Measurements from ENCODE around the gene EXOG.
"Not testable (repeated sequence)": the region's sequence is repeated elsewhere in the genome, so short reads cannot be mapped to it uniquely, and the experiment has no call there.

EXOG gene

DNA sequence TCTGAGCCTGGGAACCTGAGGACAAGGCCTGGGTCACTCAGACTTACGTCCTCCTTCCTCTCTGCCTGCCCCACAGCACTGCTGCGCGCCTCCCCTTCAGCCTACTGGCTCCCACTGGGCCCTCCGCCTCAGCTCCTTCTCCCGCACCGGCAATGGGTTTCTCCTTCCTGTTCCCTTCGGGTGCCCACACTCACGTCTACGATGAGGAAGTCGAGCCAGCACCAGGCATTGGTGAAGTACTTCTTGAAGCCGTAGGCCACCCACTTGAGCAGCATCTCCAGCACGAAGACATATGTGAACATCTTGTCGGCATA, 70.0 kb downstream of the EXOG start:
- H3K4me1 ChIP-seq (ENCODE audit: insufficient read depth, poor library complexity, severe bottlenecking): no peaks in the 10 kb centered on the region
- H3K27me3 ChIP-seq (ENCODE audit: insufficient read depth, poor library complexity, severe bottlenecking): no peaks in the 10 kb centered on the region
- TF ChIP-seq, protein P1, sequence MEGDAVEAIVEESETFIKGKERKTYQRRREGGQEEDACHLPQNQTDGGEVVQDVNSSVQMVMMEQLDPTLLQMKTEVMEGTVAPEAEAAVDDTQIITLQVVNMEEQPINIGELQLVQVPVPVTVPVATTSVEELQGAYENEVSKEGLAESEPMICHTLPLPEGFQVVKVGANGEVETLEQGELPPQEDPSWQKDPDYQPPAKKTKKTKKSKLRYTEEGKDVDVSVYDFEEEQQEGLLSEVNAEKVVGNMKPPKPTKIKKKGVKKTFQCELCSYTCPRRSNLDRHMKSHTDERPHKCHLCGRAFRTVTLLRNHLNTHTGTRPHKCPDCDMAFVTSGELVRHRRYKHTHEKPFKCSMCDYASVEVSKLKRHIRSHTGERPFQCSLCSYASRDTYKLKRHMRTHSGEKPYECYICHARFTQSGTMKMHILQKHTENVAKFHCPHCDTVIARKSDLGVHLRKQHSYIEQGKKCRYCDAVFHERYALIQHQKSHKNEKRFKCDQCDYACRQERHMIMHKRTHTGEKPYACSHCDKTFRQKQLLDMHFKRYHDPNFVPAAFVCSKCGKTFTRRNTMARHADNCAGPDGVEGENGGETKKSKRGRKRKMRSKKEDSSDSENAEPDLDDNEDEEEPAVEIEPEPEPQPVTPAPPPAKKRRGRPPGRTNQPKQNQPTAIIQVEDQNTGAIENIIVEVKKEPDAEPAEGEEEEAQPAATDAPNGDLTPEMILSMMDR (IDR thresholded peaks at IDR 0.05; ENCODE audit: poor library complexity, severe bottlenecking): no peak
- no peaks in the 10 kb centered on the region for H3K36me3 ChIP-seq (ENCODE audit: low read depth)
- no peak overlapping the region for H3K27ac ChIP-seq (ENCODE audit: poor library complexity, severe bottlenecking)
- H3K4me3 ChIP-seq (ENCODE audit: severe bottlenecking): no peak overlapping the region
- DNase-seq (ENCODE audit: low spot score) (peak; percentile 39), ATAC-seq (ENCODE audit: low read depth) (no peak)
- no peaks in the 10 kb centered on the region for H3K9me3 ChIP-seq (ENCODE audit: severe bottlenecking)

DNA sequence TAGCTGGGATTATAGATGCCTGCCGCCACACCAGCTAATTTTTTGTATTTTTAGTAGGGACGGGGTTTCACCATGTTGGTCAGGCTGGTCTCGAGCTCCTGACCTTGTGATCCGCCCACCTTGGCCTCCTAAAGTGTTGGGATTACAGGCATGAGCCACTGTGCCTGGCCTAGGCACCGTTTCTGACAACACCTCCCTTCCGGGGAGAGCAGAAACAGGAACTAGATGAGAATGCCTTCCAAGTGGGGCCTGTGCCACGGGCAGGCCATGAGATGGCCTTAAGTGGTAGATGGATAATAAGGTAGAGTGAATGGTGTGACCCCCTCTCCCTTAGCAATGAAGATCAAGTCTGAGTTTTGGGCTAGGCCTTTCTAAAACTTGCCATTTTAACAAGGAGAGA, 70.7 kb downstream of the EXOG start:
- not testable (repeated sequence) for ATAC-seq (ENCODE audit: low read depth)

DNA sequence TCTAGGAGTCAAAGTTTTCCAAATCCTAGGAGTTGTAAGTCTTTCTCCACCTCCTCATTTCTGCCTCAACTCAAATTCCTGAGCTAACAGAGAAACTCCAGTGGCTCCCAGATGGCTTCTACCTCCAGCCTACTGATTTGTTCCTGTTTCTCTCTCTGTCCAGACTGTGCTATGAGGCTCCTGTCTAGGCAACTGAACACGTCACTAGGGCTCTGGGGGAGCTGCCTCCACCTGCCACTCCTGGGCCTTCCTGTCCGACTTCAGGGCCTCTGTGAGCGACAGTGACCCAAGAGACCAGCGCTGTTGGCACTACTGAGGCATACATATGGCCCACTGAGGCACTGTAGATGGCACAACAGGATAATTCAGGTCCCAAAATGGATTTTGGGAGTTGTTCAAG, 71.4 kb downstream of the EXOG start:
- H3K4me1 ChIP-seq (ENCODE audit: insufficient read depth, poor library complexity, severe bottlenecking): no peaks in the 10 kb centered on the region
- H3K27me3 ChIP-seq (ENCODE audit: insufficient read depth, poor library complexity, severe bottlenecking): no peaks in the 10 kb centered on the region
- H3K27ac ChIP-seq (ENCODE audit: poor library complexity, severe bottlenecking): no peak overlapping the region
- TF ChIP-seq, protein P1 (IDR thresholded peaks at IDR 0.05; ENCODE audit: poor library complexity, severe bottlenecking): no peak
- H3K36me3 ChIP-seq (ENCODE audit: low read depth): no peaks in the 10 kb centered on the region
- no peaks in the 10 kb centered on the region for H3K9me3 ChIP-seq (ENCODE audit: severe bottlenecking)
- ATAC-seq (ENCODE audit: low read depth) (no peak), DNase-seq (ENCODE audit: low spot score) (peak; percentile 10)
- H3K4me3 ChIP-seq (ENCODE audit: severe bottlenecking): no peak overlapping the region

More for the DNA sequence above, 70.7 kb downstream of the EXOG start:
- H3K9me3 ChIP-seq (ENCODE audit: severe bottlenecking); H3K27ac ChIP-seq (ENCODE audit: poor library complexity, severe bottlenecking); H3K4me3 ChIP-seq (ENCODE audit: severe bottlenecking); H3K4me1 ChIP-seq (ENCODE audit: insufficient read depth, poor library complexity, severe bottlenecking); H3K27me3 ChIP-seq (ENCODE audit: insufficient read depth, poor library complexity, severe bottlenecking); H3K36me3 ChIP-seq (ENCODE audit: low read depth): not testable (repeated sequence)
- peak; percentile 8 for DNase-seq (ENCODE audit: low spot score)

DNA sequence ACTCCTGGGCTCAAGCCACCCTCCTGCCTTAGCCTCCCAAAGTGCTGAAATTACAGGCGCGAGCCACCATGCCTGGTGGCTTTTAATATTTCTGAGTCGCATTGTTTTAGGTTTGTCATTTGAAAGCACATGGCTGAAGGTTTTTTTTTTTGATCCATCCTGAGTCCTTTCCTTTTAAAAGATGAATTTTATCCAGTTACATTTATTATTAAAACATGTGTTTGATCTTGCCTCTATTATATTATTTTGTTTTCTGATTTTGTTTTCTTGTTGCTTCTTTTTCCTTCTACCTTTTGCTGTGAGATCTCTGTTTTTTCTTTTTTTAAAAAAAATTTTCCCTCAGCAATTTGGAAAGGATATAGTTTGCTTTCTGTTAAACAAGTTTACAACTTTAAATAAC, 77.0 kb downstream of the EXOG start:
- Histone ChIP-seq H3K4me1 (ENCODE audit: insufficient read depth, poor library complexity, severe bottlenecking) (no peaks in the 10 kb centered on the region), H3K27ac (ENCODE audit: poor library complexity, severe bottlenecking) (no peak overlapping the region), H3K27me3 (ENCODE audit: insufficient read depth, poor library complexity, severe bottlenecking) (no peaks in the 10 kb centered on the region), H3K36me3 (ENCODE audit: low read depth) (no peaks in the 10 kb centered on the region), H3K4me3 (ENCODE audit: severe bottlenecking) (no peak overlapping the region), H3K9me3 (ENCODE audit: severe bottlenecking) (no peaks in the 10 kb centered on the region)
- ATAC-seq (ENCODE audit: low read depth) (no peak), DNase-seq (ENCODE audit: low spot score) (no peak)
- TF ChIP-seq, protein P1 (IDR thresholded peaks at IDR 0.05; ENCODE audit: poor library complexity, severe bottlenecking): no peak

DNA sequence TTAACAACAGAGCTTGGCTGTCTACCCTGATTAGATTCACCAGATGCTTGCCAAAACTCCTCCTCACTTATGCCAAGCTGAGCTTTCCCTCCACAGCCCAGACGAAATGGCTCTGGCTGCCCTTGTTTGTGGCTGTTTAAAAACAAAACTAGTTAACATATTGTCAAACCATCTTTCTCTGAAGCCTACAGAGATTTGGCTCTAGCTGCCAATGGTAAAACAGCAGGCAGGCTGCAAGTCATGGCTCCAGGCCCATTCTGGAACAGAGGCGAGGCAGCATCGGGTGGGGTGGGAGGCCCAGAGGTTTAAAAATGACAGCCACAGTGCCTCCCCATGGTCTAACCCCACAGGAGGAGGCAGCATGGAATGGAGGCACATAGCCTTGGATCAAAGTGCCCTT, 77.4 kb downstream of the EXOG start:
- no peaks in the 10 kb centered on the region for H3K27me3 ChIP-seq (ENCODE audit: insufficient read depth, poor library complexity, severe bottlenecking)
- H3K4me3 ChIP-seq (ENCODE audit: severe bottlenecking): no peak overlapping the region
- ATAC-seq (ENCODE audit: low read depth) (no peak), DNase-seq (ENCODE audit: low spot score) (no peak)
- no peaks in the 10 kb centered on the region for H3K9me3 ChIP-seq (ENCODE audit: severe bottlenecking)
- H3K36me3 ChIP-seq (ENCODE audit: low read depth): no peaks in the 10 kb centered on the region
- H3K27ac ChIP-seq (ENCODE audit: poor library complexity, severe bottlenecking): no peak overlapping the region
- no peaks in the 10 kb centered on the region for H3K4me1 ChIP-seq (ENCODE audit: insufficient read depth, poor library complexity, severe bottlenecking)
- TF ChIP-seq, protein P1 (IDR thresholded peaks at IDR 0.05; ENCODE audit: poor library complexity, severe bottlenecking): no peak
